Stimulated activated CD4-positive, alpha-beta T cell treated with anti-CD3 and anti-CD28 coated beads, Interleukin-2, amount 100 ng/mL, for 48 hours (primary cell): ENCODE data around the gene CEP57L1.

Experiments used
- DNase-seq, 2 donors: peaks; one replicate each; pipeline ENCODE4 v3.0.0-alpha.2; 2020

The CEP57L1 gene

DNA sequence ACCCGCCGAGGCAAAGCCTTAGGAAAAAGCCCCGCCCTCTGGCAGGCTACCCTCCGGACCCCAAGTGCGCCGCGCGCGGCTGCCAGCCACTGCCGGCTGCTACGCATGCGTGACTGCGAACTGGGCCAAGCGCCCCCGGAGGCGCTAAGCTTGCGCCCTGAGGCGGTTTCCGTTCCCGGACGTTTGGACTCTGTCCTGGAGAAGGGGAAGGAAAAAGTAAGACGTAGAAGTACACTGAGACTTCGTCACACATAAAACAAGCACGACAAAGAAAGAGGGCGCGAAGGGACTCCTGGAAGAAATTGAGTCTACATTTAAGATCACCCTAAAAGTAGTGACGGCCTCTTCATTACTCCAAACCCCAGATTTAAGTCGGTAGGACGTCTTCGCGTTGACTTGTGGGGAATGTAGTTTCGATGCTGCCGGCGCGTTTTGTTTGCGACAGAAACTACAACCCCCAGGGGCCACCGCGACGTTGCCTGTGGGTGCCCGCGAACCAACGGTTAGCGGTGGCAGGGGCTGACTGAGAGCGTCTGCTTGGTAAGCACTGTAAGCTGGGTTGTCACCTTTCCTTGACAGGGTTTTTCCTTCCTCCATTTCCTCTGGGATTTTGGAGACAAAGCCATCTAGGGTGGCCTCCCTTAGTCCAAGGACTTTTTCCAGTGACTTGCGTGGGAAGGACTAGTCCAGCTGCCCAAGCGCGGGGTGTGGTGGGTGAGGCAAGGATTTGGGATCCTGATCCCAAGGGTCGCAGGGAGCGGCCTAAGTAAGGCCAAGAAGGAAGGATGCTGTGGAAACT, at the start of gene CEP57L1:
Gene CEP57L1, plus strand, starts transcription at position 472 of the 799 bp plus-strand sequence. CDS start 49,715 bp downstream, outside the sequence.
- peak; percentile 88 to 93 for DNase-seq

DNA sequence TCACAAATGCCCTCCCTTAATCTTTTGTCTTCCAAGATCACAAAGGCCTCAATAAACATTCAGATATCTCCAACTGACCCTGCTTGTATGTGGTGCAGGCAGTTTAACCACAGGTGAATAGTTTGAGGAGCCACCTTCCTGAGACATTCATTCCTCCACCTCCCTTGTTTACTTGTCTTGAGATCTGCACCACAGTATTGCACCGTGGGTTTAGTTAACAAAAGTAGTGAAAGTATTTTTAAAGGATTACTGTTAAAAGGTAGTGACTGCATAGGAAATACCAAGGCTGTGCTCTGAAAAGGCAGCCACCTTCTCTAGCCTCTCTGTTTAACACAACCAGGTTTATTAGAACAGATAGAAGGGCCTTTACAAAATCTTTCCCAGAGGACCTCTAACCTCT, 47.1 kb upstream of the CEP57L1 start:
- DNase-seq = no peak

DNA sequence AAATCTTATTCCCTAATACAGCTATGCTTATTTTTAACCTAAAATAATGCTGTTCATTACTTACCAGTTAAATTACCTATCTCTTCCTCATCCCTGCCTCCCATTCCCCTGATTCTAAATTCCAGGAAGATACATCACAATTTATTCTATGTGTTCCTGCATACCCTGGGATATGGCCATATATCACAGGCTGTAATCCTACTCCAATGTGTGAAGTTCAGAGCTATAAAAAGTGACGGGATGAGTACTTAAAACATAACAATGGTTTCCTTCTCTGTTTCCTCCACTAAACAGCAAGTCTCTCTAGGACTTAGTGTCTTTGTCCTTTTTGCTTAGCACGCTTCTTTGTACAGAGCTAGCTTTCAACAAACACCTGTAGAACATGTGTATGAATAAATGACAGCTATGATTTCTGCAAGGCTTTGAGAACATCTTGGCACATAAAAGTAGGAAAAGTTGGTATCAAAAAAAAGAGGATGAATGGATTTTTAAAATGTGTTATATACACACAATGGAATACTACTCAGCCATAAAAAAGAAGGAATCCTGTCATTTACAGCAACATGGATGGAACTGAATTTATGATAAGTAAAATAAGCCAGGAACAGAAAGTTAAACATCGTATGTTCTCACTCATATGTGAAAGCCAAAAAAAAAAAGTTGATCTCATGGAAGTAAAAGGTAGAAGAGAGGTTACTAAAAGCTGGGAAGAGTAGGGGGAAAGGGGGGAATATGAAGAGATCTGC, 46.5 kb upstream of the CEP57L1 start:
- DNase-seq = no peak

DNA sequence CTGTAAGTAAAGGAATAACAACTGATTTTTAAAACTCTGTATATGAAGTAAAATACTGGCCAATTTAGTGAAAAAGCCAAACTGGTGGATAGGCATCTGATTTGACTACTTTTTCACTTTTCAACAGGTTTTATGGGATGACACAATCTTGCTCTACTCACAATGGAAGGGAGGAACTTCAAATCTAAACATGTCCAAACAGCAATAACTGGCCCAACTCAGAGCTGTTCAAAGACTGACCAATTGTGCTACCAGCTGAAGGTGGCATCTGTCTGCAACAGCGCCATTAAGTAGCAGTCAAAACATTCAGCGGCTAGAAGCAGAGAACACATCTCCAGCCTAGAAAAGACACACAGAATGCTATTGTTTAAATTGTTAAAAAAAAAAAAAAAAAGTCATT, 45.3 kb upstream of the CEP57L1 start:
- no peak for DNase-seq

DNA sequence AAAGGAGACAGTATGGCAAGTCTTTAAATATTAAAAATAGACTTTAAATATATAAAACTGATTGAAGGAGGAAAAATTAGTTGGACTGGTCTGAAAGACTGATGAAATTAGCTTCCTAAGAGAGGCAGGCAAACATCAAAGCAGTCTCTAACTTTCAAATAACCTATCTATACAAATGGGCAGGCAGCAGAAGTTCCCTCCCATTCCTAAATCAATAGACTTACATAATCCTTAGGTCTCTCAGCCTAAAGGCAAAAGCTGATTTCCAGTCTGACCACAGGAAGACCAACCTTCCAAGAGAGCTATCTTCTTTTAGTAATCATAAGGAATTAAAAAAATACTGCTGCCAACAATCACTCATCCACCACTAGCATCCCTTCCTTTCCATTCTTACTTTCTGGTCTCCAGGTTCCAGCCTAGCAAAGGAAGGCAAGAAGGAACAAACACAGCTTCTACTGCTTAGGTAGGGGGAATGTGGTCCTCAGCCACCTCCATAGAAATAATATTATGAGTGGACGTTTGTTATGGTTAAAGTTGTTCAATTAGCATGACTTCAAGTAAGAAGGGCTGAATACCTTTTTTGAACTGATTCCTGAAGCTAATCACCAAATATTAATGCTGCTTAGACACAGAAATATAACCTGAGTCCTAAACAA, 44.7 kb upstream of the CEP57L1 start:
- DNase-seq = no peak

DNA sequence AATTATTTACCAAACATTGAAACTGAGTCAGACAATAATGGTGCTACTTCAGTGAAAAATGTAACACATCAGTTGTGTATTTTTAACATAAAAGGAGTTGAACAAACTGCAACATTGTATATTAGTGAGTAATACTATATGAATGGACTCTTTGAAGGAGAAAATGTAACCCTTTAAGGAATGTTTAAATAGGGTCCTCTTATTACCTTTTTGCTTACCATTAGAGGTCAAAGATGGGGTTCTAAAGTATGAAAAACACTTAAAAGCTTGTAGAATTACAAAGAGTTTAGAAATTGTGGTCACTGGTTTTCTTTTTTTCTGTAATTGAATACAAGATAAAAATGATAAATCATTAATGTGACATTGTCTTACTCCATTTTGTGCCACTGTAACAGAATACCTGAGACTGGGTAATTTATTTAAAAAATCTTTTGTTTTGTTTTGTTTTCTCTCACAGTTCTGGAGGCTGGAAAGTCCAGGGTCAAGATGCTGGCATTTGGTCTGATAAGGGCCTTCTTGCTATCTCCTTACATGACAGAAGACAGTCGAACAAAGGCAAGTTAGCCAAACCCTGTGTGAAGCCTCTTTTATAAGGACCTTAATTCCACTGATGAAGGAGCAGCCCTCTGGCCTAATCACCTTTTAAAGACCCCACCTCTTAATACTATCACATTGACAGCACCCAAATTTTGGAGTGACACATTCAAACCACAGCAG, 43.8 kb upstream of the CEP57L1 start:
- no peak for DNase-seq

DNA sequence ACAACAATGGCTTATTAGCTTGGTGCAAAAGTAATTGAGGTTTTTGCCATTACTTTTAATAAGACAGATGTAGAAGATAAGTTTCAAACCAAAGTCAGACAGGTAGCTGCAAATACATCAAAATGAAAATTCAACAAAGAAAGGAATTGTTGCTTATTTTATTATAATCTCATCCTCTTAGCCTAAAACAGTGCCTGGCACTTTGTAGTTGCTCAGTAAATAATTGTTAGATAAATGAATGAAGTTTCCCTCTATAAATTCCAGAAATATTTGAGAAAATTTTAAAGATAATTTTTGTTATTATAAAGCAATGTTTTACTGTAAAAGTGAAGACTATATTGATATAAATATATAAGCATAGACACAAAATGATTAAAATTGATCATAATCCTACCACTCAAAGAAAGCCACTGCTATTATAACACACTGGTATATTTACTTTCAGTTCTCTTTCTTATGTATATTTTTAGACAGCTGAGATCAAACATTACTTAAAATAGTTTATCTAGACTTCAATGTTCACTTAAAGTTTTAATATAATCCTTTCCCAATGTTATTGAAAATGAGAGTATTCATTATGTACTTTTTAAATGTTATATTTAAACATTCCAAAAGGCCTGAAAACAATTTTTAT, 43.2 kb upstream of the CEP57L1 start:
- no peak for DNase-seq

DNA sequence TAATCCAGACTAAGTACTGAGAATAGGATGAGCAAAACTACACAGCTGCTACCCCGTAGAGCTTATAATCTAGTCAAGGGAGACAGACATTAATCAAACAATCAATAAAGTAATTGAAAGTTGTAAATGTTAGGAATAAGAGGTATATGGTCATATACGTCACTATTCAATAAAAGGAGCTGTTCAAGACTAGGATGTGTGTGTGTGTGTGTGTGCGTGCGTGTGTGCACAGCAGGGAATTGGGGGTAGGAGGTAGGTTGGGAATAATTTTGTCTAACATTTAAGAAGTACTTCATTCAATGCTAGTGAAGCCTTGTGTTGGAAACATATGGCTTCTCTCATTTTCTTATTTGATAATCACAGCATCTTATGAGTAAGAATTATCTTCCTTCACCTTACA, 42.5 kb upstream of the CEP57L1 start:
- DNase-seq = no peak

DNA sequence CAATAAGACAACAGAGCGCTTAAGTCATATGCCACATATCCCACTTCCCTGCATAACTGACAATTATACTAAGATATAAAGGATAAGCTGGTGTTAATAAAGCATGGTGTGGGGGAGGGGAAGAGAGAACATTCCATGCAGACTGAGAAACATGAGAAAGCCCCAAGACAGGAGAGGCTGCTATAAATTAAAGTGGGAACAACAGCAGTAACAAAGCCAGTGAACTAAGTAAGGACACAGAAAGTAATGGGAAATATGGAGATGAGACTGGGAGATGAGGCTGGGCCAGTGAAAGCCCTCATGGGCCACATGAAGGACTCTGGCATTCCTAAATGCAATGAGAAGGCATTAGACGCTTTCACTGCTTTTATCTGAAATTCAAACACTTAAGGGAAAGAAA, 42.0 kb upstream of the CEP57L1 start:
- no peak for DNase-seq

DNA sequence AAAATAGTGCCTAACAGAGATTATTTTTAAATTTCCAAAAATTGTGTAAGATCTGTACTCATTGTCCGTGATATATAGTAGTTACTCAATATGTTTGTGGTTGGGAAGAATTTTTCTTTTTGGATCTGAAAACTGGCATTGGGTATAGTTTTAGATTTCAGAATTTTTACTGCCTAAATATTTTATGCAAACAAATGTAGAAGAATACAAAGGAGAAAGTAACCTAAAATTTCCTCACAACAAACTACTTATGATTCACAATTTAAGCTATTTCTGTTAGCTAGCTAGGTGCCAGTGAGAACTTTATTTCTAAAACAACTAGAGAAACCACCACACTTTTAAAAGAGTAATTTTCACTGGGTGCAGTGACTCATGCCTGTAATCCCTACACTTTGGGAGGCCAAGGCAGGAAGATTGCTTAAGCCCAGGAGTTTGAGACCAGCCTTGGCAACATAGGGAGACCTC, 39.5 kb upstream of the CEP57L1 start:
- no peak for DNase-seq

DNA sequence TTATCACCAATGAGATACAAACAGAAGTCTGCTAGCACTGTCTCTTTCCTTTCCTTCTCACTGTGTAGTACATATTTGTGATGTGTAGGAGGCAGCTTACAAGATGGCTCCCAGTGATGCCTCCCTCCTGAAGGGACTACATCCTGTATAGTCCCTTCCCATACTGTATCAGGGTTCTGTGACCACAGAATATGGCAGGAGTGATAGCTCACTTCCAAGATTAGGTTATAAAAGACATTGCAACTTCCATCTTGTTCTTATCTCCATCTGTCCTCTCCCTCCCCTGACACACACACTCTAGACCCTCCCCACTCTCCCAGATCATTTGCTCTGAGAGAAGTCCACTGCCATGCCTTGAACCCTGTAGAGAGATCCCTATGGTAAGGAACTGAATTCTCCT, 38.6 kb upstream of the CEP57L1 start:
- no peak for DNase-seq

DNA sequence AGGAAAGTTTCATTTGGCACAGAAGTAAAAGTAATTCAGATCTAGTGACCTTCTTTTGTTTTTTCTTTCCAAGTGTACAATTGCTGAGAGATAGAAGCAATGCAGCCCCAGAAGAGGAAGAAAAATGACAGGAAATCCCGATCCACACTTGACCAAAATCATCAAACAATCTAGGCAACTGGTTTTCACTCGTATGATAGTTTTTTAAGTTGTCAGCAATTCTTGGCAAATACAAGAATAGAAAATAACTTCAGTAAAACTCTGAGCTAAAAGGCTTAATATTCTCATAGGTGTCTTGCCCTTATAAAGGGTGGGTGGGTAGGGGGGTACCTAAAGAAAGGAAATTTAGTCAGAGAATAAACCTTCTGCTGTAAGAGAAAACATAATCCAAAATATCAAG, 36.7 kb upstream of the CEP57L1 start:
- DNase-seq = no peak

DNA sequence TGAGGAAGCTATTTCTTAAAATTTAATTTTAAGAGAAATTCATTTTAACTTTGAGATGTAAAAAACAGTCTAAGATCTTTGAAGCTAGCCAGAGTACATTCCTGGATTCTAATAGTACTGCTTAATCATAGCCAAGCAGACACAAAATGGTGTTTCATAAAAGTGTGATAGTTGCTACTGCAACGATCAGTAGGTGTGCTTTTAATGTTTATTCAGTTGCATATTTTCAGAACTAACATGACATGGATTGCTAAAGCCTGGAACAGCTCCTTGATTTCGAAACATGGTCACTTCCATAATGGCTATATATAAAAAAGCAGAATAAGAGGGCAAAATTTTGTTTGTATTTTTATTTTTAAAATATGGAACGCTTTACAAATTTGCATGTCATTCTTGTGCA, 36.2 kb upstream of the CEP57L1 start:
- DNase-seq = no peak

DNA sequence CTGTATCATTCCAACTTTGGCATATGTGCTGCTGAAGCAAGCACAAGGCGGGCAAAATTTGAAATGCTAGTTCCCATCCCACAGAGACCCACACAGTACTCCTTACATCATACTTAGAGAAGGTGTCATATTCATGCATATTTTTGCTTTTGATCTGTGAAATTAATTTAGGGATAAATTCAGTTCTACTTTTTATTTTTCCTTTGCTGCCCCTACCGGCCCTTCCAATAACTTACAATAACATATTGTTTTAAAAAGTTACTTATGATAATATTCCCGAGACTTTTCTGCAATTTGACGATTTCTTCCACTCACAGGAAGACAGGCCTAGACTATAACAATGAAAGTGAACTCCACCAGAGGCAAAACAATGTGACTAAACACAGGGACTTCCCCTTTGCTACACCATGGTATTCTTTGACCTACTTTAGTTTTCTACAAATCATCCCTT, 35.7 kb upstream of the CEP57L1 start:
- DNase-seq = no peak

DNA sequence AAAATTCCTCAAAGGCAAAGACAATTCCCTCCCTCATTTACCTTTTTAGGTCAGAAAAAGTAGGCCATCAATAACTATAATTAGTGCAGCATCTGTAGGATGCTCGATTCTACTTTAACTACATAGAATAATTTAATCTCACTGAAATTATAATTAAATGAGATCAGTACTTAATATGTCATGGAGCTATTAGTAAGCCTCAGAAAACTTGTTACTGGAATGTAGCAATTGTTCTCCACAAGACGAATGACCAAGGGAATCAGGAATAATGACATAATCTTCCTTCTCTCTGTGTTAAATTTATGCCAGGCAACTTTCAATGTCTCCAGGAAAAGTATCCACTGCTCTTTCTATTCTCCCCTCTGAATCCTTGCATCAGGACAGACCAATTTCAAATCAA, 34.7 kb upstream of the CEP57L1 start:
- no peak for DNase-seq

DNA sequence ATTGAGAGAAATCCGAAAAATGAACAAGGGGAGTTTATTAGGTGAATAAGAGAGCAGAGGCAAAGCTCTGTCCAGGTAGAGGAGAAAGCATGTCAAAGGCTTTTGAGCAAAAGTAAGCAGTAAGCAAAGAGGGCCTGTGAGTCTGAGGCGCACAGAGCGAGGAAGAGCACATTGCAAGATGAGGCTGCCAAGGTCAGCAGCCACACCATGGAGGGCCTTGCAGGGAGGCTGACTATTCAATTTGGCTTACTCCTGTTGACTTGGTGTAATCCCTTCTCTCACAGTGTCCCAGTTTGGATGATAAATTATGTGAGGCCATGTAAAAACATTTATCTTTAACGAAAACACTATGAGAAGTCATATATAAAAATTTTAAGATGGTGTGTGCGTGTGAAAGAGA, 33.1 kb upstream of the CEP57L1 start:
- DNase-seq = no peak

DNA sequence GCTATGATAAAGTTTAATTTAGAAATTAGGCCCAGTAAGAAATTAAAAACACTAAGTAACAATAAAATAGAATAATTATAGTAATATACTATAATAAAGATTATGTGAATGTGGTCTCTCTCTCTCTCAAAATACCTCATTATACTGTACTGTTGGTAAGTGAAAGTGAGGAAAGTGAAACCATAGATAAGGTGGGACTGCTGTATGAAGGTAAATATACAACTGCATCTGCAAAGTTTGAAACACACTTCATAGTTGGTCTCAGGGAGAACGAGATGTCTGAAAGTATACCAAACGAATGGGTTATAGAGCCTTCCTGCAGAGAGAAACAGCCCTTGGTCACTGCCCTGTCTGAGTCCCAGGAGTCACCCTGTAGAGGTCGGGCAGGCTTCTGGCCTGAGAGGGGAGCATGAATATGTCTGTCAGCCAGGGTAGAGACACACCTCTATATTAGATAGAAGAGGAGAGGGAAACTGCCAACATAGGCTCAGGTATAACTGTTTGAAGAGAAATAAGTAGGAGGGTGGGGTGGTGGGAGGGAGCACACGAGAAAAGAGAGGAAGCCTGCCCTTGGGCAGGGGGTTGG, 32.4 kb upstream of the CEP57L1 start:
- DNase-seq = no peak

DNA sequence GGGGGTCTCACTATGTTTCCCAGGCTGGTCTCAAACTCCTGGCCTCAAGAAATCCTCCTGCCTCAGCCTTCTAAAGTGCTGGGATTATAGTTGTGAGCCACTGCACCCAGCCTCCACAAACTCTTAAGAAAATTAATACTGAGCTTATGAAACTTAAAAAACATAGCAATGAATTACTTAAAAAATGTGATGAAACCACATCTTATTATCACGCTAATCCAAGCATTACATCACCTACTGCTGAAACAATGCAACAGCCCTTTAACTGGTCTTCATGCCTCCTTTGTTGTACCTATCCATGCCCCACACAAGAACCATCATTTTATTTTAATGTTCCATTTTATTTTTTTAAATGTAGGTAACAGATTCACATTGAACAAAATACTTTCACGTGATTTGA, 25.6 kb upstream of the CEP57L1 start:
- DNase-seq = no peak

DNA sequence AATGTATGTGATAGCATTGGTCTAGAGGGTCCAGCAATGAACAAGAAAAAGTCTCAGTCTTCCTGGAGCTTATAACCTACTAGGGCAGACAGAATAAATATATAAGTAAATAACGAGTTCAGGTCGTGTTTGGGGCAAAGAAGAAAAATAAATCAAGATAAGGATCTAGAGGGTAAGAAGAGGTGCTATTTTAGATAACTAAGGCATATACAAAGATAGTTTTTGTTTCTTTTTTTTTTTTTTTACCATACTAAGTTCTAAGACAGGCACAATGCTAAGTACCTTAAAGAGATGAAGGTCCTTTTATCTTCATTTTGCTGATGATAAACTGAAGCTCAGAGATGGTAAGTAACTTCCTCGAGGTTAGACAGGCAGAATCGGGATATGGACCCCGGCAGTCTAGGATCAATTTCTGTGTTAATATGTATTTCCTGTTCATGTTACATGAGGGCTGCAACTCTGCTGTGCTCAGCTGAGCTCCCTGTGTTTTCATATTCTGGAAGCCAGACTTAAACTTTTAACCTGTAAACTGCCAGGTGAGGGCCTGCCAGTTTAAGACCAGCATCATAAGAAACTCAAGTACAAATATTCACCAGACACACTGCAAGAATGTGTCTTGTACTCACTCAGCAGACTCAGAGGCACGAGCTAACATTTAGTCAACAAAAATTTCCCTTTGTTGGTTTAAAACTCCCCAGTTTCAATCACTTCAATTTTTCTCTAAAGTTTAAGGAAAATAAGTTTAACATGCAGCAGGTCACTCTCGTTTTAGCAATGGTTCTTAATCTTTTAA, 24.0 kb upstream of the CEP57L1 start:
- no peak for DNase-seq

DNA sequence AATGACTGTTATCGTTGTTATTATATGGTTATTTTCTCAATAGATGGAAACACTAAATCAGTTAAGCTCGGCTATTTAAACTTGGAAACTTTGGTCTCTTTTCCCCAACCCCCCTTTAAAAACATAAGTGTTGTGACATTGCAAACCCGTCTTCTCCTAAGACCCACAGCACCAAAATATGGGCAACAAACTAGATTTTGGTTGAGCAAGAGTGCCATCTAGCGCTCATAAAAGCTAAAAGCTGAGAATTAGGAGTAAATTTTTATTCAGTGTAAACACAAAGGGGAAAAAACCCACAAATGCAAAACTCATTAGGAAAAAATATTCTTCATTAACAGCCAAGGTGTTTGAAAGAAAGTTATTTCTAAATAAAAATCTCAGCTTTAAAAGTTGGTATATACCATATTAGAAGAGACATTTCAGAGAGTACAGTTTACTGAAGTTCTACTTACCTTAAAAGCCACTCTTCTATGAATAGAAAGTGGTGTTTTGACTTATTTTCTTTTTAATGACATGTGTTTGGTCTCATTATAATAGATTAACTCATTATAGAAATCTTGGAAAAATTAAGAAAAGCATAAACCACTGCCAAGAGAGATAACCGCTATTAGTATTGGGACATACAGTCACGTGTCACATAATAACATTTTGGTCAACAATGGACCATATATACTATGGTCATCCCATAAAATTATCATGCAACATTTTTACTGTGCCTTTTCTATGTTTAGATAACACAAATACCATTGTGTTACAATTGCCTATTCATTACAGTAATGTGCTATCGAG, 21.8 kb upstream of the CEP57L1 start:
- DNase-seq = peak; percentile 39 to 52

DNA sequence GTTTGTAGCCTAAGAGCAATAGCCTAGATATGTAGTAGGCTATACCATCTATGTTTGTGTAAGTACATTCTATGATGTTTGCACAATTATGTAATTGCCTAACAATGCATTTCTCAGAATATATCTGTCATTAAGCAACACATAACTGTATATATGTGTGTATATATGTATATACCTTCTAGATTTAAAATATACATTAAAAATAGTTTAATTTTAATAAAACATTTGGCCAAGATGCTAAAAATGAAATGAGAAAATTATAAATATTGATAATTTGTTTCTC, 21.2 kb upstream of the CEP57L1 start:
- no peak for DNase-seq
